H7 (cell line): ENCODE measurements around the gene ADARB2. TPM values are rescaled to one million over a fixed set of nuclear protein-coding genes. Genes with fewer than 3 reads are reported as not detected.

Experiments used
- DNase-seq: peaks from one replicate; pipeline ENCODE4 v3.0.0; 2012
- H3K27me3 ChIP-seq: 2 replicates; pipeline ENCODE4 v1.6.0; 2011; ENCODE audit warnings: mild to moderate bottlenecking, low read length; ENCODE audit not compliant: control insufficient read depth, insufficient read depth
- H3K36me3 ChIP-seq: replicated peaks from 2 replicates; pipeline ENCODE4 v1.5.1; 2011; ENCODE audit warnings: low read length; ENCODE audit not compliant: control insufficient read depth, insufficient read depth
- H3K4me3 ChIP-seq: 2 replicates; pipeline ENCODE4 v1.5.1; 2011; ENCODE audit warnings: low read depth, mild to moderate bottlenecking, control low read depth, low read length, moderate library complexity; ENCODE audit not compliant: insufficient read depth
- total RNA-seq: library from RNA; depleted of rRNA; stranded (reverse); fragments of >200 nt; shearing (Covaris generic); gene quantifications from 2 replicates; pipeline ENCODE4 v1.2.3, GENCODE V29; 2014

The ADARB2 gene
- total RNA-seq, 1 experiment from 2014 or later: 1.5 TPM

GRCh38 chr10:1411451-1411850 lies 325.9 kb downstream of the ADARB2 start:
- Histone ChIP-seq H3K36me3 (no peaks in the 10 kb centered on the region), H3K4me3 (no peak overlapping the region), H3K27me3 (no peaks in the 10 kb centered on the region)
- DNase-seq: peak; percentile 26

GRCh38 chr10:1410469-1411395 lies 326.6 kb downstream of the ADARB2 start:
- DNase-seq: peak; percentile 27
- Histone ChIP-seq H3K27me3 (no peaks in the 10 kb centered on the region), H3K4me3 (no peak overlapping the region), H3K36me3 (no peaks in the 10 kb centered on the region)

- Histone ChIP-seq H3K4me3 (no peak overlapping the region), H3K36me3 (no peaks in the 10 kb centered on the region), H3K27me3 (no peaks in the 10 kb centered on the region)
- no peak for DNase-seq
Observed at GRCh38 chr10:1410032-1410431, 327.3 kb downstream of the ADARB2 start.

GRCh38 chr10:1409392-1409791 lies 327.9 kb downstream of the ADARB2 start:
- no peaks in the 10 kb centered on the region for H3K27me3 ChIP-seq
- H3K4me3 ChIP-seq: no peak overlapping the region
- DNase-seq: no peak
- no peaks in the 10 kb centered on the region for H3K36me3 ChIP-seq

- H3K4me3 ChIP-seq: no peak overlapping the region
- no peaks in the 10 kb centered on the region for H3K27me3 ChIP-seq
- no peaks in the 10 kb centered on the region for H3K36me3 ChIP-seq
- peak; percentile 53 for DNase-seq
Observed at GRCh38 chr10:1408651-1409367, 328.5 kb downstream of the ADARB2 start.

- no peaks in the 10 kb centered on the region for H3K27me3 ChIP-seq
- peak; percentile 68 for DNase-seq
- no peaks in the 10 kb centered on the region for H3K36me3 ChIP-seq
Observed at GRCh38 chr10:1406967-1407945, 330.1 kb downstream of the ADARB2 start.

GRCh38 chr10:1406132-1406966 lies 331.0 kb downstream of the ADARB2 start:
- no peaks in the 10 kb centered on the region for H3K27me3 ChIP-seq
- no peaks in the 10 kb centered on the region for H3K36me3 ChIP-seq
- no peak overlapping the region for H3K4me3 ChIP-seq
- peak; percentile 66 for DNase-seq

More at GRCh38 chr10:1406967-1407945, 330.1 kb downstream of the ADARB2 start:
- no peak overlapping the region for H3K4me3 ChIP-seq

- peak; percentile 25 for DNase-seq
- H3K27me3 ChIP-seq: no peaks in the 10 kb centered on the region
- no peak overlapping the region for H3K4me3 ChIP-seq
- H3K36me3 ChIP-seq: no peaks in the 10 kb centered on the region
Observed at GRCh38 chr10:1404323-1405260, 332.7 kb downstream of the ADARB2 start.

GRCh38 chr10:1403508-1404322 lies 333.6 kb downstream of the ADARB2 start:
- Histone ChIP-seq H3K4me3 (no peak overlapping the region), H3K27me3 (no peaks in the 10 kb centered on the region), H3K36me3 (no peaks in the 10 kb centered on the region)
- DNase-seq: peak; percentile 90

- Histone ChIP-seq H3K4me3 (no peak overlapping the region), H3K27me3 (no peaks in the 10 kb centered on the region), H3K36me3 (no peaks in the 10 kb centered on the region)
- peak; percentile 36 for DNase-seq
Observed at GRCh38 chr10:1402816-1403507, 334.4 kb downstream of the ADARB2 start.

- Histone ChIP-seq H3K4me3 (no peak overlapping the region), H3K36me3 (no peaks in the 10 kb centered on the region), H3K27me3 (no peaks in the 10 kb centered on the region)
- peak; percentile 25 for DNase-seq
Observed at GRCh38 chr10:1402016-1402770, 335.1 kb downstream of the ADARB2 start.
